Sciatic nerve (tissue), 2 donors: ENCODE results near the gene NFIB. TPM values are rescaled to one million over a fixed set of nuclear protein-coding genes. Genes with fewer than 3 reads are reported as not detected.

Experiments
- ATAC-seq: fragments of 200-7000 bp; cut with Tn5 transposase; one replicate; pipeline ENCODE4 v1.9.1; 2020; ENCODE audit warnings: mild to moderate bottlenecking, moderate library complexity
- DNase-seq: peaks from one replicate; pipeline ENCODE4 v3.0.0-alpha.2; 2020; ENCODE audit warnings: low spot score
- intact Hi-C: fragments of 100-400 bp; cut with DNase I; formaldehyde crosslinking; loops from one replicate; pipeline ENCODE4 v1.14.2; 2022
- total RNA-seq: library from RNA; stranded (reverse); fragmentation: NEBNext Ultra II Directional; extraction: Animal tissue kit (Norgen Biotek cat#: 25700); gene quantifications from one replicate; pipeline ENCODE4 v1.2.1, GENCODE V29; 2021
- donor health status: DM: no; HTN: no; CAD: no.
- donor health status: DM: no; HTN: no; CAD: no.

The NFIB gene
- total RNA-seq, 1 donor from 2014 or later: 137 TPM

DNA sequence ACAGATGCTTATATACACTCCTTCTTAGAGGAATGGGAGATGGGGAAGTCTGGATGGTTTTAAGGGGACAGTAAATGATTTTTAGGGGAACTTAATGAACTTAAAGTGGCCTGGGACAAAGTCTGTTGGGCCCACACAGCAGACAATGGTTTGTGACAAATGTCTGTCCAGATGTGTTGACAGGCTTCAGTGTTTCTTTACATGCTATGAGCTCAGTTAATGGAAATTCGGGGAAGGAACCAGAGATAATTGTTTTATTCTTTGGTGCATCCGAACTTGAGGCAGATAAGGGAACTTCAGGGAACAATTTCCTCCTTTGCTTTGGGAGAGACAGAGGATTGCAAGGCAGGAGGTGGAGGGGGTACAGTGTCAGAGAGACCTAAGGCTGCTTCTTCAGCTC lies 52.3 kb downstream of the NFIB start:
- no peak for ATAC-seq
- intact Hi-C loops: no loop called here
- no peak for DNase-seq

DNA sequence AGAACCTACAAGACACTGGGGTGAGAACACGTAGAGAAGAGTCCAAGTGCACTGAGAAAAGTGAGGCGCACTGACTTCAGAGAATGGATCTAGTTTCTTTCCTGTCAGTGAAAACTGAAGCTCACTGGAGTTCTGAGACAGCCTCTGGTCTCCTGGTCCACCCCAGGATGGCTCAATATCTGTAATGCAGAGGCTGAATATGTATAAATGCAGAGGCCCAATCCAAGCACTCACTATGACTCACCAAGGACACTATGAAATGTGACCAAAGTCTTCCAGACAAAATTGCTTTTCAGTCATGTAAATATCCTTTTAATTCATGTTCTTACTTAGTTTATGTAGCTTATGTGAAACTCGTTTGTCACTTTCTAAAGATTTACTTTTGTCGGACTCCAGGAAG lies 53.8 kb downstream of the NFIB start:
- ATAC-seq (no peak), DNase-seq (no peak)
- intact Hi-C loops: no loop called here

DNA sequence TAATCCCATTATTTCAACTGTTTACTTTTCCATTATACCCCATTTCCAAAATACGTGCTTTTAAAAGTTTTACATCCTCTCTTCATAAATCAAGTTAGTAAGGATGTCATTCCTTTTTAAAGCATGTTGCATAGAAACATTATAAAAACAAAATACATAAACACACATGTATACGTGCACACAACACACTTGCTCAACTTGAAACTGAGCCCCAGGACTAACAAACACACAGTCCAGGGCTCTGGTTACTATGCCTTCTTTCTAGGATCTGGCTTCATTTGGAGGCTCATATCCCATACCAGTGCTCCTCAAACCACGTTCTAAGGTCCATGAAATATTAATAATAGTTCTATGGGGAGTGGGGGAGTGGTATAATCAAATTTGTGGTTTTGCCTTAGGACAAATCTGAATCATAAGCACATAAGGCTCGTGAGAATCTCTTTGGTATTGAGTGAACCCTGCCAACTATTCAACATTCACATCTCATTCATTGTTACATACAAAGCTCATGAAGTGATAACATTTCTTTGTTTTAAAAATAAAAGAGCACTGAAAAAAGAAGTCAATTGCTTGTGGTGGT lies 55.2 kb downstream of the NFIB start:
- intact Hi-C loops: no loop called here
- ATAC-seq (no peak), DNase-seq (no peak)

DNA sequence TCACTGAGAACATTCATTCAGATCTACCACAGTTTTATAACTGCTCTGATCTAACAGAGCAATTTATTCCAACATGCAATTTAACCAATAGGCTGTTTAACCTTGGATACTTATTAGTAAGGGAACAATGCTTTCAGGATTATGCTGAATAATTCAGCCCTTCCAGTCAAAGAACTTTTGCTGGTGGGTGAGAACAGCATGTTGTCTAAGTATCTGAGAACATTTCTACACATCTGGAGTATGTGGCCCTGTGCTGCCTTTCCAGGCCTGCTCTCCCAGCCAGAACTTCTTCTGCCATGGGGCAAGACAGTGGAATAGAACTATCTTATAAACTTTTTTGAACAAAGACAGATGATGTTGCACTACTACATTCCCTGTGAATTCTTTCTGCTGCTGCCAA lies 55.8 kb downstream of the NFIB start:
- intact Hi-C loops: no loop called here
- DNase-seq (no peak), ATAC-seq (no peak)

DNA sequence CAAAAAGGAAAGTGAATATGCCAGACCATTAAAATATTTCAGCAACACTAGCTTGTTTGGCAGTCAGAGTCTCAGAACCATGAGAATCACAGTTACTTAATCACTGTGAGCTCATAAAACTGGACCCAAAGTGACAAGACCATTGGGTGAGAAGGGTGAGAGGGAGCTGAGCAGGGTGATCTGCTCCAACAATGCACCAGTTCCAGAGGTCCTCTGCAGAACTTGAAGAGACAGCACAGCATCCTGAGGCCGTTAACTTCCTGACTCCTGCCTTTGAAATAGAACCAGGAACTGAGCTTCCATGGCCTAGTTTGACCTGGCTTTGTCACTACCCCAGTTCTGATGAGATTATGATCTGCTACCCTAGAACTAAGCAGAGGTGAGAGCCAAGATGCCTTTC lies 57.4 kb downstream of the NFIB start:
- no peak for DNase-seq
- intact Hi-C loops: no loop called here
- peak; percentile 88 for ATAC-seq

DNA sequence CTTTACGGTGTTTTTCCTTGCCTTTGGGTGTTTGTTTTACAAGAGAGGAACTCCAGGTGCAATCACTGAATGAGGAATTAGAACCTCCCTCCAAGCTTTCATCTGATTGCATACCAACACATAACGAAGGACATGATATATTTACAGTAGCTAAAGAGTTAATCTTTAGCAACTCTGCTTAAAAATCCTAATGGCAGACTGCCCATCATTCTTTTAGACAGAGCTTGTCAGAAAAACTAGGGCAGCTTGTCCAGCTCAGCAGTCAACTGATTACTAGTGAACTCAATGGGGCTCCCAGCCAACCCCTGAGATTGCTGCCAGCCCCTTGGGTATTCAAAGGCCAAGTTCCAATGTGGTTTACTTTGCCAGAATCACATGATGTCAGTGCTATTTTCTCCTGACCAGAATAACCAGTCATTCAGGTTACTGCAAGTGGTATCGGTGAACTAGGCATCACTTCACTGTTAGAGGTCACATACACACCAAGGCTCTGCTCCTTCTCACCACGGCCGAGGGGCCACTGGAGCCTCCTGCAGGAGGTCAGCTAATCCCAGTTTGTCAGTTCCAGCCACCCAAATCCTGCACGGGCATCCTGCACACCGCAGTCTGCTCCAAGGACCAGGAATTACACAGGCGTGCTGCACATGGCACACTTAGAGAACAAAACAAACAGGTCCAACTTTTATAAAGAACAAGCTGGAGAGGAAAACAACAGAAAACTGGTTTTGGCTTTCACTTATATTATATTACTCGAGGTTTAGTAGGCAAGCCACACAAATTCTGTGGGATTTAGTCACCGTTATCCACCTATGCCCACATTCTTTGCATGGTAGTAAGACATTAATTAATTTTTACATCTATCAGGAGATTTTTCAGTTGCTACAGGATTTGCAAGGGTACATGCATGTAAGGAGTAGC lies 62.5 kb downstream of the NFIB start:
- ATAC-seq (peak; percentile 81), DNase-seq (peak; percentile 71)
- intact Hi-C loops: no loop called here

DNA sequence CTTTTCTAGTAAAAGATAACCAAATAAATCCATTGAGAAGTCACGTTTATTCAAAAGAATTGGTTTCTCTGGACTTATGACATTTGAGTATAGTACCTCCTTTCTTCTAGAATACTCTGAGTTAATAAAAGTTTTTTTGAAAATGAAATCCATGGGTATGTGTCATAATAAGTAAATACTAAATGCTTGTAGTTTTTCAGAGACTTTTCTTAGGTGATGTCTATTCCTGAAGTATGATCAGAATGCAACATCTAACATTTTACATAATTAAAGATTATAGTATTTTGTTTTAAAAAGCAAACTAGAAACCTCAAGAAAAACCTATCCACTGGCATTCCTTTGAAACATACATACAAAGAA lies 63.2 kb downstream of the NFIB start:
- no peak for ATAC-seq
- no peak for DNase-seq
- intact Hi-C loops: no loop called here

DNA sequence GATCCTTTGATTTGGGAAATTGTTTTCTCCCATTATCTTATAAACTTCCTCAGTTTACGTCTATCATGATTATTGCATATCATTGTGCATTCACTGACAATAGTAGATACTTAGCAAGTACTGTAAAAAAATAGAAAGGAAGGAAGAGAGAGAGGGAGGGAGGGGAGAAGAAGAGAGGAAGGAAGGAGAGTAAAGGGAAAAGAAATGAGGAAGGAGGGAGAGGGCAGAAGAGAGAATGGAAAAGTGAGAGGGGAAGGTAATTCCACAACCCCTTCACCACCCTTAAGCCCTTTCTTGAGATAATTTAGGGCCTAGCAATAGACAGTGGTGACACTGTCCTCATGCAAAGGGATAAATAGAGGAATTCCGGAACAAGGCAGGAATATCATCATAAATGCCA lies 64.4 kb downstream of the NFIB start:
- DNase-seq (no peak), ATAC-seq (no peak)
- intact Hi-C loops: no loop called here

DNA sequence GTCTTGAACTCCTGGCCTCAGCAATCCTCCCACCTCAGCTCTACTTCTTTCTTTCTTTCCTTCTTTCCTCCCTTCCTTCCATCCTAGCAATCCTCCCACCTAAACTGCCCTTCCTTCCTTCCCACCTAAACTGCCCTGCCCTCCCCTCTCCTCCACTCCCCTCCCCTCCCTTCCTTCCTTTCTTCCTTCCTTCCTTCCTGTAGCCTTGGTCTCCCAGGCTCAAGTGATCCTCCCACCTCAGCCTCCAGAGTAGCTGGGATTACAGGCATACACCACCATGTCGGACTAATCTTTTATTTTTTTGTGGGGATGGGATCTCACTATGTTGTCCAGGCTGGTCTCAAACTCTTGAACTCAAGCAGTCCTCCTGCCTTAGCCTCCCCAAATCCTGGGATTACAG lies 65.8 kb downstream of the NFIB start:
- no peak for DNase-seq
- ATAC-seq: no peak
- intact Hi-C loops: no loop called here

DNA sequence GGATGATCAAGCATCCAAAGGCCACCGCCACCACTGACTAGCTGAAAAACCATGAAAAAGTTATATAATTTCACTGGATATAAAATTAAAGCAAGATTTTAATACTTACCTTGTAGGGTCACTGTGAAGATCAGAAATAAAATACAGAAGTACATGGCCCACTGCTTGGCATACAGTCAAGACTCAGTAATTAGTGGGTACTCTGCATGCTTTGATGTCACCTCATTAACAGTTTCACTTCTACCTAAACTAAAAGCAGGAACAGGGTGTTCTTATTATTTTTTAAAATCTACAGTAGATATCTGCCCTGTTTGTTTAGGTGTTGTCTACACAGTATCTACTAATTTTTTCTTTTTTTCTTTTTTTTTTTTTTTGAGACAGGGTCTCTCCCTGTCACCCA lies 66.4 kb downstream of the NFIB start:
- ATAC-seq (no peak), DNase-seq (no peak)
- intact Hi-C loops: no loop called here

DNA sequence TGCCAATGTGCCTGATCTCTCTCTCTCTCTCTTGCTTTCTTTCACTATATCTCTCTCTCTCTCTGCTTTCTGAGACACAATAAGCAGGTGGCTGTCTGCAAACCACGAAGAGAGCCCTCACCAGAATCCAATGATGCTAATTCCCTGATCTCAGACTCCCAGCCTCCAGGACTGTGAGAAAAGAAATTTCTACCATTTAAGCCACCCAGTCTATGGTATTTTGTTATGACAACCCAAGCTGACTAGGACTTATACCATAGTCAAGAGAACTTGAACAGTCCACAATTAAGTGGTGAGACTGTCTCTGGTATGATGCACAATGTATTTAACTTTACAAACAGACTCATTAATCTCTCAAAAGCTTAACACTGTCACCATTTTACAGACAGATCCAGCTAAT lies 67.0 kb downstream of the NFIB start:
- ATAC-seq (no peak), DNase-seq (no peak)
- intact Hi-C loops: no loop called here

DNA sequence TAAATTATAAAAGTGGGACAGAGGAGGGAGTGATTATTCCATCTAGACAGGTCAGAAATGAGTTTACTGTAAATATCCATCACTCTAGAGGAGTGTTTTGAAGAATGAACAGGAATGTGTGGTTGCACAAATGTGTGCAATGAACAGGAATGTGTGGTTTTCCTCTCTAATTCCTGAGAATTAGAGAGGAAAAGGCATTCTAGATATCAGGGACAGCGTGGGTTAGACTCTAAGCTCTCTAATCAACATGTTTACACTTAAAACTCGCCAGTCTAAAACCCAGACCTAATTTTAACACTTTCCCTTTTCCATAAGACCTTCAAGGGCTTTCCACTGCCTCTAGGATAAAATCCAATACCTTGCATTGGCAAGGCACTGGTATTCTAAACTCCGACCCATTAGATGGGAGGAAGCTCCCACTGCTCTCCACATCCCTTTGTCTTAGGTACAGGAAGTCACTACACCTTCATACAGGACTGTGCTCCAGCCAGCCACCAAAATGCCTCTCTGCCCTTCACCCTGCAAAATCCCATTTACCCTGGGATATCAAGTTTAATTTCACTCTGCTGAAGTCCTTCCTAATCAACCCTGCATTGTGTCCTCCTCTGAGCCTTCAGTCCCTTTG lies 67.9 kb downstream of the NFIB start:
- DNase-seq: no peak

DNA sequence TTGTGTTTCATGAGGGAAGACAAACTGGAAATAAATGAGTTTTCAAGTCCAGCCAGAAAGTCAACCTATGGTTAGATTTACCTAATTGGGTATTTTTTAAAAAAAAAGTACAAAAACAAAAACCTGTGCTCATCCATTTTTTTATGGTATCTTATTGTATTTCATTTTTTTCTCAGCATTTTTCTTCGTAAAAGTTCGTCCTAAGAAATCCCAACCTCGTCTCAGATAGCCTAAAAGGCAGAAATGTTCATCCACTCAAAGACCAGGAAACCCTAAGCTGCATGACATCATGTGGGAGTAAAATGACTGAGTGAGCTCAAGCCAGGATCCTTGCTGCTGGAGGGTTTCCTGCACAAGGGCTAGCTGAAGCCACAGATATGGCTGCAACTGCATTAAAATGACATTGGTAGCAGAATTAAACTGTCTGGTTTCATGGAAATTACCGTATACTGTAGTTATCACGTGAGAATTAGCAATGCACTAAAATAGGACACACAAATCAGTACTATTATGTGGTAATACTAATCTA lies 70.4 kb downstream of the NFIB start:
- ATAC-seq (no peak), DNase-seq (no peak)
- intact Hi-C loops: no loop called here

More for the DNA sequence above, 67.9 kb downstream of the NFIB start:
- no peak for ATAC-seq
- intact Hi-C loops: no loop called here

DNA sequence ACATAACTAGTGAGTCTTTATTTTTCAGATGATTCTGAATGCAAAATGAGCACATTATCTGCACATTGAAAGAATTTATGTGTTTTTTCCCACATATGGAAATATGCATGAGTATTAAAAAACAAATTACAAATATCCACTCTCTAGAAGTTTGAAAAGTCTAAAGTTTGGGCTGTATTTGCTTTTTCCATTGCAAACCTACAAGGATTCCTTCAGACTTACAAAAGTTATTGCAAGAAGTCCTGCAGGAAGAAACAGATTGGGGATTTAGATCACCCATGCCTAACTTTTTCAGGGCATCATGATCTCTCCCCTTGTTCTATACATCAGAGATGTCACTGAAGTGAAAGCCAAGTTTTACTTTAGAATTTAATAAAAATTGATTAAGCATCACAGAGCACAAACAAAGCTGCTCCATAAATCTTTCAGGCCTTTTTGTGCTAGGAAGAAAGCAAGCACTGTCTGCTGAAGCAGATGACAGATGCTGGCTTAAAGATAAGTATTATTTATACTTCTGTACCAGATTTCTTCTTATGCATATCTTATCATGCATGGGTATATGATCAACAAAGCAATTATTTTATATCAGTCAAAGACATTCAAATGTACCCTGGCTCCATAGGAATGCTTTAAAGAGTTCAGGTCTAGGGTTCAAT lies 71.7 kb downstream of the NFIB start:
- DNase-seq: no peak
- ATAC-seq: no peak
- intact Hi-C loops: no loop called here

DNA sequence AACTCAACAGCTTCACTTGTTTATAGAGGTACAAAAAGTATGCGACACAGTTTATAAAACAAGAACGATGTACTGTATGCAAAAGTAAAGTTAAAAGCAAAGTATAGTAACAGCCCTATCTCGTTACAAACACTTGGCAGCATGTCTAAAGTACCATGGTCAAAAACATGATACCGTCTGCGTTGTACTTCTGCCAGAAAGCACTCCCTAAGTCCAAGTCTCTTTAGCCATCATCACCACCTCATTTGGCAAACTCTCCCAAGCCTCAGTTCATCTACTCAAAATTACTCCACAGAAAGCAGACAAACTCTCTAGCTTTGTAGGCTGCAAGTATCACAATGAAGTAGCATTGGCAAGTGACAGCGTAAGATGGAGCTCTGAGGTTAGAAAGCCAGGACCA lies 73.4 kb downstream of the NFIB start:
- DNase-seq (no peak), ATAC-seq (no peak)
- intact Hi-C loops: no loop called here

DNA sequence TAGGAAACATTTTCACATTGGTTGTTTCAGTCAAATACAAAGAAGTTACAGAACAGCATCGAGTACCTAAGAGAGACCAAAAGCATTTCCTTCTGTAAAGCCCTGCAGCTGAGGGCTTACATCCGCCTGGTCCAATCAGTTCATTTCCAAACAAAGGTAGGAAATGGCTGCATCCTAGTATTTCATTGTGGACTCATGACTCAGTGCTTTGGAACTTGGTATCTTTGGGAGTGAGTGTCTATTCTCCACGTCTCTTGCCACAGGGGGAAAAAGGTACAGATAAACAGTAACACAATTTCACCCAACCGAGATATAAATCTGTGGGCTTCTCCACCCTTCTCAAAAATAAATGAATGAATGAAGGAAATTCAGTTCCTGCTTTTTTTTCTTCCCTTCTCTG lies 75.4 kb downstream of the NFIB start:
- ATAC-seq (peak; percentile 39), DNase-seq (no peak)
- intact Hi-C loops: no loop called here

DNA sequence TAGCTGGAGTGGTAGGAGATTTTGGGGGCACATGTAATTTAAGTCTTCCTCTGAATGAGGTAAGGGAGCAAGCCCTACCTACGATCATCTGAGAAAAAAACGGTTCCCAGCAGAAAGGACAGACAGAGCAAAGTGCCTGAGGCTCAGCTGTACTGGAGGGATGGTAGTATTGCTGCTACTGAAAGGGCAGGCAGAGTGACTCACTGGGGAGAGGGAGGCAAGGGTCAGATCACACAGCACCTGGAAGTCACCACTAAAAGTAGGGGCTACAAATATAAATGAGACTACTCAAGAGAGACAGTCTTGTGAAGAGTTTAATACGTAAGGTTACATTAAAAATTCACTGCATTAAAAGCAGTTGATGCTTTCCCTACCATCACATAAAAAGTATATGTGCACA lies 75.9 kb downstream of the NFIB start:
- intact Hi-C loops: no loop called here
- DNase-seq (no peak), ATAC-seq (no peak)

DNA sequence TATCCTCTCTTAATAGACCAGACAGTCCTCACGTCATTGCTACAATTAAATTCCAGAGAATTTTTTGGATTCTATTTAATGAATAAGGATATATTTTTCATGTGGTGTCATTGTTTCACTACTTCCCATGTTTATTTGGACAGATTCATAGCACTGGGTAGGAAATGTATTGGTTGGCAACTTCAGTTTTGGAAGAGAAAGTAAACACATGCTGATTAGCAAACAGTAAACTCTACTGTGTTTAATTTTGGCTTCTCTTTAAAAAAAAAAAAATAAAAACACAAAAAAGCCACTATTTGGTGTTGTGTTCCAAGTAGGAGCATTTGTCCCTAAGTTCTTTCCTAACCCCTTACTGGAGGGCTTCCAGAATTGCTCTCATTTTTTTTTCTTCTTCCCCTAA lies 77.3 kb downstream of the NFIB start:
- peak; percentile 66 for ATAC-seq
- intact Hi-C loops: no loop called here
- no peak for DNase-seq

DNA sequence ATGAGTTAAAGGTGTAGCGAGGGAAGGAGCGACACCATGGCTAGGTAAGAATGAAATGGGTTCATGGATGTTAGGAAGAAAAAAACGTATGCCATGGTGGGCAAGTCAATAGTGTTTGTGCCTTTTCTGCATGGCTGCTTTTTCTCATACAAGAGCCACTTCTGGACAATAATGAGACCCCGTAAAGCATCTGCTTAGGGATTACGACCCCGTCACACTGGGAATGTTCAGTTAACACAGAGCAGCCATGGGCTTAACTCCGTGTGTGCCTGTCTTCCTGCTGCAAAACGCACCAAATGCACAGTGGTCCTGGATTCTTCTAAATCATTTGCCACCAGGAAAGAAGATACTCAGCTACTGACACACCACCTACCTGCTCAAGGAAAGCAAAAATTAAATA lies 81.8 kb downstream of the NFIB start:
- ATAC-seq (no peak), DNase-seq (no peak)
- intact Hi-C loops: no loop called here
